ENCODE measurements around the gene NTHL1. TPM values are rescaled to one million over a fixed set of nuclear protein-coding genes. Genes with fewer than 3 reads are reported as not detected.

Gene NTHL1
- total and polyA plus RNA-seq, 2 of the 4 experiments (the other 2 are of a cell fraction): 22.8 to 28.0 TPM

GRCh38 chr16:2095918-2096582 lies 48.4 kb upstream of the NTHL1 start:
- H3K4me3 ChIP-seq (ENCODE audit: insufficient read depth, low read depth, low read length): no peak overlapping the region
- H3K27ac ChIP-seq (ENCODE audit: insufficient read depth, low read length): no peak overlapping the region
- H2BK5ac ChIP-seq (ENCODE audit: low read depth, low read length, poor library complexity, severe bottlenecking): no peak overlapping the region
- WGBS, 2 experiments (ENCODE audit: extremely low coverage in 2 of 2, insufficient read length in 1 of 2): 100% methylated on average over 1 of the region's 23 CpGs; no CpG with 5 or more reads in 1 of the 2 experiments
- no peak overlapping the region for H3K4ac ChIP-seq (ENCODE audit: low read depth, low read length)
- dilution Hi-C loops (cut with HindIII; ENCODE audit: low sequenced_read_pairs, unreplicated experiment) (no loop called here), in situ Hi-C loops (cut with MboI; ENCODE audit: low sequenced_read_pairs) (no loop called here), intact Hi-C loops (cut with micrococcal nuclease) (no loop called here)
- DNase-seq (no peak), ATAC-seq (ENCODE audit: low read depth) (no peak)
- H4K5ac ChIP-seq (ENCODE audit: low read depth, low read length): no peak overlapping the region
- CTCF ChIA-PET: no interaction called here
- peaks cover 67% of the 10 kb centered on the region for H3K36me3 ChIP-seq (ENCODE audit: control insufficient read depth, insufficient read depth, low read length)
- 0 out of 2 replicates have a peak, but pooled peaks cover 2% of the 10 kb centered on the region for H3K9me1 ChIP-seq (ENCODE audit: insufficient read depth, low read length)
- no peak overlapping the region for H2BK20ac ChIP-seq (ENCODE audit: low read depth, low read length)
- H2AK5ac ChIP-seq (ENCODE audit: low read depth, low read length): no peak overlapping the region
- no peak overlapping the region for H3K9ac ChIP-seq (ENCODE audit: low read depth, low read length)
- H4K20me1 ChIP-seq (ENCODE audit: insufficient read depth, low read length): peaks cover 14% of the 10 kb centered on the region
- H2BK15ac ChIP-seq (ENCODE audit: low read depth, low read length): no peak overlapping the region
- BruUV-seq (replicated peaks): no TSS peak
- no peaks in the 10 kb centered on the region for H3K27me3 ChIP-seq (ENCODE audit: control insufficient read depth, insufficient read depth, low read length)
- H3K79me1 ChIP-seq (ENCODE audit: low read depth in 1 of 2, low read length in 2 of 2): peaks cover 11 to 29% of the 10 kb centered on the region in 2 experiments
- H2AFZ ChIP-seq (replicated peaks; ENCODE audit: low read length, poor library complexity): no peak overlapping the region
- H3K9me3 ChIP-seq (ENCODE audit: control insufficient read depth, insufficient read depth, low read length): no peaks in the 10 kb centered on the region
- H3K56ac ChIP-seq (ENCODE audit: extremely low read depth, insufficient read depth, low read length): no peak overlapping the region
- TF ChIP-seq NFE2L2 (IDR thresholded peaks at IDR 0.05; ENCODE audit: low read depth, low read length) (no peak), MAFK (IDR thresholded peaks at IDR 0.05; ENCODE audit: low read depth, low read length) (no peak), RCOR1 (IDR thresholded peaks at IDR 0.05; ENCODE audit: insufficient replicate concordance, low read length) (no peak), RAD21 (IDR thresholded peaks at IDR 0.05; ENCODE audit: low read length) (no peak), CTCF (conservative IDR thresholded peaks at IDR 0.05; ENCODE audit: low read depth, low read length) (no peak), FOS (IDR thresholded peaks at IDR 0.05; ENCODE audit: low read depth, low read length) (no peak), CHD1 (IDR thresholded peaks at IDR 0.05; ENCODE audit: low read depth, low read length) (no peak)
- POLR2A ChIA-PET (ENCODE audit: unreplicated experiment): no interaction called here
- no peak overlapping the region for H3K4me2 ChIP-seq (ENCODE audit: low read depth, low read length)
- H4K91ac ChIP-seq (ENCODE audit: insufficient read depth, low read depth, low read length): no peak overlapping the region
- H3K18ac ChIP-seq (ENCODE audit: low read depth, low read length): no peak overlapping the region
- no peak overlapping the region for H2BK120ac ChIP-seq (ENCODE audit: low read depth, low read length)
- H3K23ac ChIP-seq (ENCODE audit: low read depth, low read length): no peak overlapping the region
- H2AK9ac ChIP-seq (replicated peaks; ENCODE audit: low read depth, low read length, poor library complexity): no peak overlapping the region
- no peaks in the 10 kb centered on the region for H3K4me1 ChIP-seq (ENCODE audit: control insufficient read depth, insufficient read depth, low read length)
- no peak overlapping the region for H3K14ac ChIP-seq (replicated peaks; ENCODE audit: low read depth, low read length)
- H4K8ac ChIP-seq (ENCODE audit: low read depth in 2 of 2, low read length in 2 of 2): no peak overlapping the region
